ENCODE measurements around the gene OR2AJ1.
A peak's percentile ranks its signal among the peaks of the same experiment; 100 is the strongest.

The OR2AJ1 gene

GRCh38 chr1:247924868-247925267 lies at the start of gene OR2AJ1:
OR2AJ1 (plus strand) TSS chr1:247924889; CDS start chr1:247933769, 8,880 bp downstream.
- no peak for DNase-seq (ENCODE audit: extremely low read depth in 1 of 2, low read depth in 1 of 2)

- DNase-seq (ENCODE audit: extremely low read depth in 1 of 2, low read depth in 1 of 2) = no peak
Measured at GRCh38 chr1:247883346-247883745, 41.3 kb upstream of the OR2AJ1 start.

- DNase-seq (ENCODE audit: extremely low read depth in 1 of 2, low read depth in 1 of 2) = no peak
Measured at GRCh38 chr1:247884797-247885413, 39.8 kb upstream of the OR2AJ1 start.

GRCh38 chr1:247895163-247895637 lies 29.5 kb upstream of the OR2AJ1 start, which contains the start of gene OR2W3:
OR2W3 (plus strand) TSS chr1:247895587; CDS start chr1:247895587, 0 bp downstream.
- no peak for DNase-seq (ENCODE audit: extremely low read depth in 1 of 2, low read depth in 1 of 2)

GRCh38 chr1:247895976-247896375 lies 28.7 kb upstream of the OR2AJ1 start:
- DNase-seq (ENCODE audit: extremely low read depth in 1 of 2, low read depth in 1 of 2) = no peak

GRCh38 chr1:247904122-247904521 lies 20.6 kb upstream of the OR2AJ1 start:
- no peak for DNase-seq (ENCODE audit: extremely low read depth in 1 of 2, low read depth in 1 of 2)

- no peak for DNase-seq (ENCODE audit: extremely low read depth in 1 of 2, low read depth in 1 of 2)
Measured at GRCh38 chr1:247905181-247905580, 19.5 kb upstream of the OR2AJ1 start.

- no peak for DNase-seq (ENCODE audit: extremely low read depth in 1 of 2, low read depth in 1 of 2)
Measured at GRCh38 chr1:247905910-247906503, 18.7 kb upstream of the OR2AJ1 start.

GRCh38 chr1:247906504-247907047 lies 18.1 kb upstream of the OR2AJ1 start:
- no peak for DNase-seq (ENCODE audit: extremely low read depth in 1 of 2, low read depth in 1 of 2)

GRCh38 chr1:247908766-247909165 lies 15.9 kb upstream of the OR2AJ1 start:
- no peak for DNase-seq (ENCODE audit: extremely low read depth in 1 of 2, low read depth in 1 of 2)

- DNase-seq (ENCODE audit: extremely low read depth in 1 of 2, low read depth in 1 of 2) = no peak
Measured at GRCh38 chr1:247913786-247914185, 10.9 kb upstream of the OR2AJ1 start.

- no peak for DNase-seq (ENCODE audit: extremely low read depth in 1 of 2, low read depth in 1 of 2)
Measured at GRCh38 chr1:247914941-247915662, 9.6 kb upstream of the OR2AJ1 start.

GRCh38 chr1:247919952-247920351 lies 4.7 kb upstream of the OR2AJ1 start, which contains the start of gene OR2T8:
OR2T8 (plus strand) TSS chr1:247920252; CDS start chr1:247921018, 766 bp downstream.
- DNase-seq (ENCODE audit: extremely low read depth in 1 of 2, low read depth in 1 of 2) = no peak

- no peak for DNase-seq (ENCODE audit: extremely low read depth in 1 of 2, low read depth in 1 of 2)
Measured at GRCh38 chr1:247923941-247924340, 748 bp upstream of the OR2AJ1 start.

- DNase-seq (ENCODE audit: extremely low read depth in 1 of 2, low read depth in 1 of 2) = no peak
Measured at GRCh38 chr1:247933989-247934388, 9.3 kb downstream of the OR2AJ1 start.

- no peak for DNase-seq (ENCODE audit: extremely low read depth in 1 of 2, low read depth in 1 of 2)
Measured at GRCh38 chr1:247935781-247936180, 11.1 kb downstream of the OR2AJ1 start.

- no peak for DNase-seq (ENCODE audit: extremely low read depth in 1 of 2, low read depth in 1 of 2)
Measured at GRCh38 chr1:247936415-247936814, 11.7 kb downstream of the OR2AJ1 start.

GRCh38 chr1:247936965-247937734 lies 12.5 kb downstream of the OR2AJ1 start:
- DNase-seq (ENCODE audit: extremely low read depth in 1 of 2, low read depth in 1 of 2) = peak; percentile 79 to 89

GRCh38 chr1:247942624-247943023 lies 17.9 kb downstream of the OR2AJ1 start:
- DNase-seq (ENCODE audit: extremely low read depth in 1 of 2, low read depth in 1 of 2) = no peak

GRCh38 chr1:247948558-247948957 lies 23.9 kb downstream of the OR2AJ1 start, which contains the start of gene OR2L8:
OR2L8 (plus strand) TSS chr1:247948858; CDS start chr1:247948858, 0 bp downstream.
- no peak for DNase-seq (ENCODE audit: extremely low read depth in 1 of 2, low read depth in 1 of 2)

- no peak for DNase-seq (ENCODE audit: extremely low read depth in 1 of 2, low read depth in 1 of 2)
Measured at GRCh38 chr1:247953408-247953807, 28.7 kb downstream of the OR2AJ1 start.
